HL-60/S4 treated with phorbol 12-myristate 13-acetate at 8.2 ng/mL for 4 days and 3 days (cell line): ENCODE results near the gene TMEM242.

Experiments used
- in situ Hi-C: fragments of 300-500 bp; cut with MboI; formaldehyde crosslinking; loops from 2 replicates; pipeline ENCODE4 v1.15.0; 2022; ENCODE audit warnings: low sequenced_read_pairs

The TMEM242 gene

DNA sequence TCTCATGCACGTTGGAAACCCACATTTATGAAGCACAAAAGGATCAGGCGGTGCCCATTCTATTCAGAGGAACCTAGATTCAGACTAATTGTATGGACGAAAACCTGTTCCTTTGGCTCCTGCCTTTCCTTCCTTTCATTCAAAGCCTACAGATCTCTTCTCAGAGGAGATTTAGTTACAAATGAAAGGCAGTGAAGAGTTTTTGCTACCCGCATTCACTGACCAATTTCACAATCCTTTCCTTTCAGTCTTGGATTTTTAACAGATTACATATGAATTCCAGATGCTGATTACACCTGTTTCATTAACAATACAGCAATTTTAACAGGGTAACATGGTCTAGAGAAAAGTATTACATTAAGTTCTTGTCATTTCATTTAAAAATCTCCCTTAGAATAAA is 32.0 kb downstream of the TMEM242 start:
- in situ Hi-C loops, result no loop called here

DNA sequence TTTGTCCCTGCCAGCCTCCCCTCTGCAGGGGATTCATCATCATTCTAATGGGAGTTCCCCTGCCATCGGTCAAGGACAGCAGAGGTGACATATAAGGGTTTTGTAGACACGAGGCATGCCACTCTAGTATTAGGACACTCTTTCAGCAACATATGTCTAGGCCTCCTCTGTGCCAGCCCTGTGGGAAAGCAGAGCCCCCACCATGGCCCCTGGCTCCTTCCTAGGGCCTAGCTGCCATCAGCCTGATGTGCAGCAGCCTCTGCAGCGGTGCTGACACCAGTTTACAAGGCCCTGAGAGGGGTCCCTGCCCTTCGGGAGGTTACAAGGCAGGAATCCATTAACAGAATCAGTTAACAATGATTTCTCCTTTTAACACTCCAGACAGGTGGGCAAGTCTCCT is 32.5 kb downstream of the TMEM242 start:
- in situ Hi-C loops, result no loop called here

DNA sequence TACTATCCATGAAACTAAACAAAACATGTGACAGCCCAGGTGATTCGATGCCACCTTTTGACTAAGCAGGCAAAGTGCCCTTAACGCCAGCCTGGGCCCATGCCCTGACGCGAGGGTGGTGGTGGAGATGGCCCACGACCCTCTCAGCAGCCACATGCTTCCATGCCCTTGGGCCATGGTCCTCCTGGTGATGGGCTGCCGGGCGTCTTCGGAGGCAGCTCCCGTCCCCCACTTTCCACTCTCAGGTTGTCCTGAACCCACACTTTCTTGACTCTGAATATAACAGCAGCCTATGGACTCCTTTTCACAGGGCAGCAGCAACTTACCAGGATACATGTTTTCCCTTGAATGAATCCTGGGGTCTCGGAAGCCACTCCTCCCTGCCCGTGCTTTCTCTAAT is 33.6 kb downstream of the TMEM242 start:
- in situ Hi-C loops, result no loop called here

DNA sequence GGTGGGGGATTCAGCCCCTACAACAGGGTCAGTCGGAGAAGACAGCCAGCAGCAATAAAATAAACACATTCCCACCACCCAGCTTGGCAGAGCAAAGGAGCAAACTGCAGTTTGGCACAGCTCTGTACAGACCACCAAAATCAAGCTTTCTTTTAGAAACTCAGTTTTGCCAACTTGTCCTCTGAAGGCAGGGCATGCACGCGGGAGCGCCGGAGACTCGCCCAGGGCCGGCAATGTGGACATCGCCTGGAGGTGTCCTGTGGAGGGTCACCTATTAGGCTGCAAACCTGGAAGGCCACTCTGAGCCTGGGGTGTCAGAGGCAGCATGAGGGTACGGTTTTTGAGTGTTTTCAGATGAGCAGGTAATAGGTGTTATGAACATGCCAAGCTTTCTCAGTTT is 34.7 kb downstream of the TMEM242 start:
- in situ Hi-C loops, result no loop called here

DNA sequence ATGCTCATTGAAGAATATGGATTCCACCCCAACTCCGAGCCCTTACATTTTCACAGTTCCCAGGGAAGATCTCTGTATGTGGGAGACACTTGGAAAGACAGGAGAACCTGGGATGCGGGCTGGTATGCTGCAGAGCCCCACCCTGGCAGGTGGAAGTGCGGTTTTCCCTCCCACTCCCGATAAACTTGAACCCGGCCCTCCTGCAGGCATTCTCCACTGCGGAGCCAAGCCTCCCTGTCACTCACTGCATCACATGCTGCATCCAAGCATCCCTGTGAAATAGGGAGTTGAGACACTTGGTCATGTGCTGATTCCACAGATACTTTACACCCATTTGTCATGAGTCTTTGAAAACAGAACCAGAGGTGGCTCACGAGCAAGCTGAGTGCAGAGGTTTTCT is 35.4 kb downstream of the TMEM242 start:
- in situ Hi-C loops, result no loop called here

DNA sequence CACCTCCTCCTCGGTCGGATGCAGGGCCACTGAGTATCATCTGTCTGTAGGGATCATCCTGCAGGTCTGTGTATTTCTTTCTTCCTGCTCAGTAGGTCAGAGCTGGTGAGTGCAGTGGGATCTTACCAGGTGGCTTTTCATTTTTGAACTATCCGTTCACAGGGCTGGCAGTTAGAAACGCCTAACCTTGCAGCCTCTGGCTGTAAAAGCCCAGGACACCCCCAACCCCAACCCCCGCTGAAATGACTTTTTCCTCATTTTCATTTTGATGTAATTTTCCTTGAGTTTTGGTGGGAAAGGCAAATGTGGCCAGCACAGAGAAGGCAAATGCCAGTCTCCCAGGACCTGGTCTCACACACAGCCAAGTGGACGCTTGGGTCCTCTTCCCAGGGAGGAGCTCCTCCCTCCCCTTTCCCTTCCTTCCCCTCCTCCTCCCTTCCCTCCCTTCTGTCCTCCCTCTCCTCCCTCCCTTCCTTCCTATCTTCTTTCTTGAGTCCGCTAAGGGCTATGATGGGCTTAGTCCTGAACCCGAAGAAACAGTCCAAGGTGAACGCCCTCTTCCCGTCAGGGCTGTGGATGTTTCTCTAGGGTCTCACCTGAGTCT is 36.0 kb downstream of the TMEM242 start:
- in situ Hi-C loops, result no loop called here

DNA sequence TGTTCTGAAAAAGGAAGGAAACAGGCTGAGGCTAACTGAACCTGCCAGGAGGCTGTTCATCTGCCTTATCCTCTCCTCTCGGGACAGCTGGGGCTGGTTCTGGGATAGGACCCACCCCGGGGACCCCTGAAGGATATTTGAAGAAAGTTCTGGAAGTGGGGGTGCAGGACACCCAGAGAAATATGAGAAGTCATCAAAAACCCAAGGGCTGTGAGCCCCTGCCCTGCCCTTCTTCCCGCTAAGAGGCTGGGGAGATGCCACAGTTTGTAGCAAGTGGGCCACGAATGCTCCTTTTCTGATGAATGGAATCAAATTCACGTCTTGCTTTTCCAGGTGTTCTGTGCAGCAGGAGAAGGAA is 37.9 kb downstream of the TMEM242 start:
- in situ Hi-C loops, result no loop called here

DNA sequence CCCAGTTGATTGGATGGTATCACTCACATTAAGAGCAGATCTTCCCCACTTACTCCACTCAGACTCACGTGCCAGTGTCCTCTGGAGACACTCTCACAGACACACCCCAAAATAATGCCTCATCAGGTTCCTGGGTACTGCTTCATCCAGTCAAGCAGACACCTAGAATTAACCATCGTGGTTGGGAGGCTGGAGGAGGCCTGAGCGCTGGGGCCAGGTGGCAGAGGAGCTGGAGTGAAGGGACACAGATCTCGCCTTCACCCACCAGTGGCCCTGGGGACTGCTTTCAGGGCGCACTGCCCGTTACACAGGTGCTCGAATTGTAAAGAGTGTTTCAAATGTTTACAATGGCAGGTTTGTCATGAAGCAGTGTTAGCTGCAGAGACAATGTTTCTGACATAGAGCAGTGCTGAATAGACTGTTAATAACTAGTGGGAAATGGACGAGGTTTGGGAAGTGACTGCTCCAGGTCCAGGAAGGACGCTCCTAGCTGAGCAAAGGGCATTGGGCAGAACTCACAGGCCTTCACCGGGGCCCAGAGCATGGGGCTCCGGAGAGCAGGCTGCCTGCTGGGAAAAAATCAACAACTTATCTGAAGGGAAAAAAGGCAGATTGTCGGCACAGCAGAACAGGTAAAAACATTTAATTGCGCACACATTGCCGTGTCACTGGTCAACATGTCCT is 38.4 kb downstream of the TMEM242 start:
- in situ Hi-C loops, result no loop called here

DNA sequence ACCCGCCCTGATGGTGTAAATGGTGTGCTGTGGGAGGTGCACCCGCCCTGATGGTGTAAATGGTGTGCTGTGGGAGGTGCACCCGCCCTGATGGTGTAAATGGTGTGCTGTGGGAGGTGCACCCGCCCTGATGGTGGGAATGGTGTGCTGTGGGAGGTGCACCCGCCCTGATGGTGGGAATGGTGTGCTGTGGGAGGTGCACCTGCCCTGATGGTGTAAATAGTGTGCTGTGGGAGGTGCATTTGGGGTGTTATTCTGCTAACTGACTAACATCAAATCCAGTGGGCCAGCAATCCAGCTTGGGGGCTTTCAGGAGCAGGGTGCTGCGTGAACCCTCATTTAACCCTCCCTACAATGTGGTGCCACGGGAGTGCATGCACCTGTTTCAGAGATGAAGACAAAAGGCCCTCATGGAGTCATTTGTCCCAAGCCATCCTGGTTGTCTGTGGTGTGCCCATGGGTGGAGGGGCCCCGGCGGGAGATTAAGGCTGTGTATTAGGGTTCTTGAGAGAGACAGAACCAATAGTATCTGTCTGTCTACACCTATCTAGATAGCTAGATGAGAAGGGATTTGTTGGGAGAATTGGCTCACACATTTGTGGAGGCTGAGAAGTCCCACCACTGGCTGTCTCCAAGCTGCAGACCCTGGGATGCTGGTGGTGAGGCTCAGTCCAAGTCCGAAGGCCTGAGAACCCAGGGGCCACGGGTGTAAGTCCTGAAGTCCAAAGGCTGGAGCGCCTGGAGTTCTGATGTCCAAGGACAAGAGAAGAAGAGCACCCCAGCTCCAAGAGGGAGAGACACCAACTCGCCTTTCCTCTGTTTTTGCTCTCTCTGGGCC is 39.2 kb downstream of the TMEM242 start:
- in situ Hi-C loops, result no loop called here

DNA sequence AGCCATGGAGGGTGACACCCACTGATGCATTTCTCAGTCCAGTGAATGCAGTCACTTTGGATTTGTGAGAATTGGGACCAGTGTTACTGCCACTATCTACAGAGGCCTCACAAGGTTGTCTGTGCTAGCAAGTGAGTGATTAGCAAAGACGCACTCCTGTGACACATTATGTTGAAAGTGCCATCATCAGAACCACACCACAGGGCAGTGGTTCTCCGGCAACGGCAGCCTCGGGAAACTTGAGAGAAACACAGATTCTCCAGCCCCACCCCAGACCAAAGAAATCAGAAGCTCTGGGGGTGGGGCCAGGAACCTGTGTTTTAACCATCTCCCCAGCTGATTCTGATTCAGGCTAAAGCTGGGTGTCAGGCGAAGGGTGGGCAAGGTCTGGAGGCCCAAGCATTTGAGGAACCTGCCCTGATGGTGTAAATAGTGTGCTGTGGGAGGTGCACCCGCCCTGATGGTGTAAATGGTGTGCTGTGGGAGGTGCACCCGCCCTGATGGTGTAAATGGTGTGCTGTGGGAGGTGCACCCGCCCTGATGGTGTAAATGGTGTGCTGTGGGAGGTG is 39.9 kb downstream of the TMEM242 start:
- in situ Hi-C loops, result no loop called here

DNA sequence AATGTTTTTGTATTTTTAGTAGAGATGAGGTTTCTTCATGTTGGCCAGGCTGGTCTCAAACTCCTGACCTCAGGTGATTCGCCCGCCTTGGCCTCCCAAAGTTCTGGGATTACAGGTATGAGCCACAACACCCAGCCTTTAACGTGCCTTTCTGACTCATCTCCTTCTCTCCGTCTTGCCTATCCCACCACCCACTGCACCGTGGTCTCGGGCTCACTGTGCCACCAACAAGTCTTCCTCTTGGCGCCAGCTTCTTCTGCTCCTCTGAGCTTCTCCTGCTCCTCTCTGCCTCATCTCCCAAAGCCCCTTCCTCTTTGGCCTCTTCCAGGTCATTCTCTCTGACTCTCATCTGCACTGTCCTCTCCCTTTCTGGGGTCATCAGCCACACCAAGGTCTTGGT is 41.0 kb downstream of the TMEM242 start:
- in situ Hi-C loops, result no loop called here

DNA sequence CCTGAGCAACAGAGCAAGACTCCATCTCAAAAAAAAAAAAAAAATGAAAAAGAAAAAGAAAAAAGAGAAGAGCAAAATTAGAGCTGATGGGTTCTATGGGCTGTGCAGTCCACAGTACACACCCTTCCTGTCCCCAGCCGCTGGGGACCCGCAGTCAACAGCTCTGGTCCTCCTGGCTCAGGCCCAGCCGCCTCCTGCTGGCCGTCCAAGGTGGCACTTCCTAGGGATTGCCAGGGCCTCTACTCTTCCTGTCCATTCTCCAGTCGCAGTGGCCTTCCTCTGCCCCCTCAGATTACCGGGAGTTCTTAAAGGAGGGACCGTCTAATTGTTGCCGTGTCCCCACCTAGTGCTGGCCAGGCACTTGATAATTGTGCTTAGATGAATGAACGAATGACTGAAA is 41.7 kb downstream of the TMEM242 start:
- in situ Hi-C loops, result no loop called here

DNA sequence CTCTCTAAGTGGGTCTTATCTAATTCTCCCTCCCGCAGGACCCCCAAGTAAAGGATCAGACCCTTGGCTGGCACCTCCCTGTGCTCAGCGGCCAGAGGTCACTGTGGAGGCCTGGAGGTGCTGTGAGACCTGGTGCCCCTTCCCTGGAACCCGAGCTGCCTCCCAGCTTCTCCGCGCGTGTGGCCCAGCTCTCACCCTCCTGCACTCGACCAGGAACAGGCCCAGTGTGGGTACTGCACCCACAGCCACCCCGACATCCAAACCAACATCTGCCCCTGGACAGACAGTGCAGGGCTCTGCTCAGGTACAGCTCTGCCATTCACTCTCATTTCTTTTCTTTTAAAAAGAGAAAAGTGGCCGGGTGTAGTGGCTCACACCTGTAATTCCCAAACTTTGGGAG is 42.4 kb downstream of the TMEM242 start:
- in situ Hi-C loops, result no loop called here

DNA sequence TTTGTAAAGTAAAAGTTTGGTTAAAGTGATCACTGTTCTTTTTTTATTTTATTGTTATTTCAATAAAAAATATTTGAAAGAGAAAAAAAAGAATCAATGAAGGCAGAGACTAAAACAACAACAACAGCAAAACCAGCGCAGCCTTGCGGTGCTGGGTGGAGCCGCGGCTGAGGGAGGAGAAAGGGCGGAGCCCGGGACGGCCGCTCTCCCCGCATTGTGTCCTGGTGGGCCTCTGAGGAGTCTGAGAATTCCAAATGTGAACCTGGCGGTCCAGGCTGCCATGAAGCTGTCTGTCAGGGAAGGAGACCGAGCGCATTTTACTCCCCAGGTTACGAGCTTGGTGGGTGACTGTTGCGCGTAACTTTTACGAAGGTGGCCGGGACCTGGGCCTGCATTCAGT is 43.2 kb downstream of the TMEM242 start:
- in situ Hi-C loops, result no loop called here

DNA sequence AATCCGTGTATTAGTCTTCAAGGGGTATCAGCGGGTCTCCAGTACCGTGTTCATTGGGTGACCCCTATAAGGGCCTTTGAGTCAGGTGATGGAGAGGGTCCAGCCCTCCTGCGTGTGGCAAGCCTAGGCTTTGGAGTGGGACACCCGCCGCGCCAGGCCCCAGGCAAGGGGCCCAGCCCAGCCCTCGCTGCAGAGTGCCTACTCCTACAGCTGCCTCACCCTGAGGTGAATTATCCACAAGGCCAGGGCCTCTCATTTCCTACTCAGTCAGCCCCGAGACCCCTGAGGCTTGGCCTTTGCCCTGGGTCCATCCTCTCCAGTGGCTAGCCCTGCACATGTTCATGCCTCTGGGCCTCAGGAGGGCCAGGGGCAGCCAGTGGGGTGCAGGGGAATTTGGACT is 45.1 kb downstream of the TMEM242 start:
- in situ Hi-C loops, result no loop called here

DNA sequence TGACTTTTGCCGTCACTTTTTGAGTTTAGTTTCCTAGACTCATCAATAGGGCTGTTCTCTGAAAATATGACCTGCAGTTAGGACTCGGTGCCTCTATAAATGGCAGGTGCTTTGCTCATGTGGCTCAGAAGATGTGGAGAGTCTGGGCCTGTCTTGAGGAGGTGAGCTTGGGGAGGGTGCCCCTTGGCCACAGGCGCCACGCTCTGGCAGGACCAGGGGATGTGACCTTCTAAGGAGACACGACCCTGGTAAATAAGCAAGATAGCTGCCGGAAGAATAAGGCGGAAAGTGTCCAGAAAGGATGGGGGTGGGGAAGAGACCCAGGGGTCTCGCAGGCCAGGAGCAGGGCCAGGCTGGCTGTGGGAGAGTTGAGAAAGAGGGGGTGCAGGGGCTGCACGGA is 46.6 kb downstream of the TMEM242 start:
- in situ Hi-C loops, result no loop called here

DNA sequence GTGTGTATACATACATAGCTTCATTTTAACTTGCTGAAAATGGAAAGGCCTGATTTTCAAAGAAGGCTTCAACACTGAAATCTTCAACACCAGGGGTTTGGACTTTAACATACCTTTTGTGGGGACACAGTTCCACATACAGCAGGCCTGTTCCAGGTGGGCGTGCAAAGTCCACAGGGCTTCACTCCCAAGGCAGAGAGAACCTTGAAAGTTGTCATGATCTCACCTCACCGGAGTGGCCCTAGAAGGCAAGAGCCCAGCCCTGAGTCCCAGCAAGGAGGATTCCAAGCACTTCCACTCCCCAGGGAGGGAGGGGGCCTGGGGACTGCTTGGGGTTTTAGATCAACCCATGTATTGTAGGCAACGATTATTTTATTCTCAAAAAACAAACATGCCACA is 47.2 kb downstream of the TMEM242 start:
- in situ Hi-C loops, result no loop called here

DNA sequence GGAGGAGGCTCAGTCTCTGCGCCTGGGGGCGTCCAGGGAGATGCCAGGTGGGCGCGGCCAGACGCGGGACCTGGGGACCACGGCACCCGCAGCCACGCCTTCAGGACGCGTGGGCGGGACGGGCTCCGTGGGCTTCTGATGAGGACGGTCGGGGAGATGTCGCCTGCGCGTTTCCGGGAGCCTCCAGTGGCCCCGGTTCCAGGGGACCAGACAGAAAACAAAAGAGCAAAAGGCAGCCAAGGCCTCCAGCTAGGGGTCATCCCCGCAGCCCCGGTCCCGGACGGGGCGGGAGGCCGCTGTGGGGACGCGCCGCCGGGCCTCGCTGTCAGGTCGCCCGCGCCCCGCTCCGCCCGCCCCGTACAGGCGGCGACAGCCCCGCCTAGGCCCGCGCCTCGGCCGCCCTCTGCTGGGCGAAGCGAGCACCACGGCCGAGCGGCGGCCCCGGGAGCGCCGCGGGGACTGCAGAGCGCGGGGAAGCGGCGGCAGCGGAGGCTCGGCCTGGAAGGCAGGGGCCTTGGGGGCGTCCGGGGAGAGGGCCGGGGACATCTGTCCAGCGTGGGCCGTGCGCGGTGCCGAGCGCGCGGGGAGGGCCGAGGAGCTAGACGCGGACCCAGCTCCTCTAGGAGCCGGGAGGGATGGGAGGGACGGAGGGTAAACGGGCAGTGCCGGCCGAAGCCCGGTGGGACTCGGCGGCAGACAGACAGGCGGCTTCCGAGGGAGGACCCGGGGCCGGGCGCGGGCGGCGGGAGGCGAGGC is 48.7 kb downstream of the TMEM242 start:
- in situ Hi-C loops, result no loop called here

DNA sequence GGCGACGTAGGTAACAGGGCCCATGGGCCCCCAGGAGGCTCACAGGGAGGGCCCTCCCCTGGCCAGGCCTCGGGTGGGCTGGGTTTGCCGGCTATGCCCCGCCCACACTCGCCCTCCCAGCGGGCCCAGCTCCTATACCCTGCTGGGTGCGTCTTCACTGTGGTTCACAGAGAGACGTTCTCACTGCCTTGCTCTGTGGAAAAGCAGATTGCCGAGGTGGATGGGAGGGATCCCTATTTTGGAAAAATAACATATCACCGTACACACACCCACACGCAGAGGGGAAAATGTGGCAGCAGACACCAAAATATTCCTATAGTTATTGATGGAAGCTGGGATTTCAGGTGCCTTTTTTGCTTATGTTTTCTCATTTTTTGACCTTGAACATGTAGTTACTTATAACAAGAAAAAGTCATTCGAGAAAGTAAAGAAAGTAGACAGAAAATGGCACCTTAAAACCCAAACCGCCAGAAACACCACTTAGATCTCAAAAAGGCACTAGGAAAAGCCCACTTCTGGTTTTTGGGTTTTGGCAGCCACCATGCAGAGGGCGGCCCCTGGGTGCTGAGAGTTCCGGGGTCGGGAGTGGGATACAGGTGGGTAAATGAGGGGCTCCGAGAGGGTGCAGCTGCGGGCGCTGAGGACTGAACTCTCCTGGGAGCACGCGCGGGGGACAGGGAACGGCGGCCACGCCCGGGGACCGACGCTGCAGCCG is 49.4 kb downstream of the TMEM242 start:
- in situ Hi-C loops, result no loop called here

DNA sequence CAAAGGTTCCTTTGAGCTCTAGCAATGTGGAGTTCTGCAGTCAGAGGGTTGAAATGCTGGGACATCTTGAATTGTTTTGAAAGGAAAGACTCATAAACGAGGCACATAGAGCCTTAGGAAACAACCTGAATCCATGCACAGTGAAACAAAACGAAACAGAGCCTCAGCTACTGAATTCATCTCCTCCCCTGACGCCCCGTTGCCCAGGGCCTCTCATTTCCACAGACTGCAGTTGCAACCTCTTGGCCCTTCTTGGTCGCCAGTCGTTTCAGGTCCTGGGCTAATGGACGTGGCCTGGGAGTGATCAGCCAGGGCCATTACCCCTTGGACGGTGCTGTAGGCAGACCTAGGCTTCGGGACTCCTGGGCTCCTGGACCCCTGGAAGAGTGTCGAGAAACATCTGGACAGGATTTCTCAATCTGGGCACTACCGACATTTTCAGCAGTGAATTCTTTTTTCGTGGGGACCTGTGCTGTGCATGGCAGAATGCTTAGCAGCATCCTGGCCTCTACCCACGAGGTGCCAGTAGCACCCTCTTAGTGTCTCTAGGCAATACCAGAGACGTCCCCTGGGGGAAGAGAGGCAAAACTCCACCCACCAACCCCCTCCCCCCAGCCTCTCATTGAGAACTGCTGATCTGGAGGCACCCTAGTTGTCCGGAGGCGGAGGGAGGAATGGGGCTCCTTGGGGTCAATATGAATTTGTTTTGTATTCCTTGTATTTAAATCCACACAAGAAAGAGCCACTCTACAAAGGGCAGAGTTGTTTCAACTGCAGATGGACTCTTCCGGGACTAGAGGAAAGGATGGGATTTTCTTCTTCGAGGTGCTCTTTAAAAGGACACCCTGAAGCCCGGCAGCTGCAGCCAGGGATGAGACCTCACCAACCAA is 50.2 kb downstream of the TMEM242 start:
- in situ Hi-C loops, result no loop called here
